Activated B cell treated with CpG ODN at 0.5 μM for 24 hours (primary cell): ENCODE results near the gene CBFB. TPM values are rescaled to one million over a fixed set of nuclear protein-coding genes. Genes with fewer than 3 reads are reported as not detected.

ENCODE experiments used
- ATAC-seq: fragments of 200-7000 bp; cut with Tn5 transposase; one replicate; pipeline ENCODE4 v1.10.0; 2021; ENCODE audit warnings: low read depth, mild to moderate bottlenecking, moderate library complexity
- CTCF ChIA-PET: fragments of 350-600 bp; sonication (Branson Sonifier 250); formaldehyde crosslinking; loops from one replicate; lab custom pipeline; 2021; ENCODE audit warnings: antibody characterized with exemption; lab: Charles Lee
- POLR2A ChIA-PET: fragments of 350-600 bp; sonication (Branson Sonifier 250); formaldehyde crosslinking; loops from one replicate; lab custom pipeline; 2021; ENCODE audit warnings: antibody characterized with exemption; lab: Charles Lee
- DNase-seq: peaks from one replicate; pipeline ENCODE4 v3.0.0; 2022
- H3K27ac Mint-ChIP-seq: one replicate; pipeline ENCODE4 v1.8.0; 2020; ENCODE audit warnings: mixed read lengths
- H3K27me3 Mint-ChIP-seq: one replicate; pipeline ENCODE4 v1.8.0; 2021; ENCODE audit warnings: mixed read lengths
- H3K36me3 Mint-ChIP-seq: one replicate; pipeline ENCODE4 v1.8.0; 2021; ENCODE audit warnings: low read depth, mixed read lengths
- H3K4me1 Mint-ChIP-seq: one replicate; pipeline ENCODE4 v1.8.0; 2021; ENCODE audit warnings: mixed read lengths
- H3K4me3 Mint-ChIP-seq: one replicate; pipeline ENCODE4 v1.8.0; 2020; ENCODE audit warnings: mild to moderate bottlenecking, mixed read lengths
- H3K9me3 Mint-ChIP-seq: one replicate; pipeline ENCODE4 v1.8.0; 2020; ENCODE audit warnings: mixed read lengths
- CTCF ChIP-seq: fragments of 200-600 bp; IDR thresholded peaks from one replicate; pipeline ENCODE4 v1.8.0; 2022; ENCODE audit warnings: antibody characterized with exemption, mild to moderate bottlenecking
- intact Hi-C: fragments of 100-400 bp; cut with micrococcal nuclease; formaldehyde crosslinking; loops from one replicate; pipeline ENCODE4 v1.15.1; 2024
- total RNA-seq: library from RNA; stranded (reverse); gene quantifications from 2 replicates; pipeline ENCODE4 v1.2.3, GENCODE V29; 2022

The CBFB gene
- total RNA-seq, 1 donor from 2014 or later, result 66.6 TPM

- TF ChIP-seq CTCF, result no peak
- Mint-ChIP-seq H3K9me3 (no peaks in the 10 kb centered on the region), H3K36me3 (peaks cover 58% of the 10 kb centered on the region), H3K27ac (no peak overlapping the region), H3K4me1 (peaks cover 5% of the 10 kb centered on the region), H3K4me3 (no peak overlapping the region), H3K27me3 (peaks cover 17% of the 10 kb centered on the region)
- POLR2A ChIA-PET, result no interaction called here
- intact Hi-C loops, result no loop called here
- ATAC-seq, result no peak
- DNase-seq, result no peak
- CTCF ChIA-PET, result no interaction called here
Observed at GRCh38 chr16:67146523-67147357, 117.8 kb downstream of the CBFB start.

GRCh38 chr16:67147437-67148140 lies 118.6 kb downstream of the CBFB start:
- H3K27me3 Mint-ChIP-seq, result peaks cover 17% of the 10 kb centered on the region
- H3K36me3 Mint-ChIP-seq, result peaks cover 52% of the 10 kb centered on the region
- ATAC-seq (no peak), DNase-seq (no peak)
- peaks cover 5% of the 10 kb centered on the region for H3K4me1 Mint-ChIP-seq
- no peaks in the 10 kb centered on the region for H3K9me3 Mint-ChIP-seq
- TF ChIP-seq CTCF, result no peak
- H3K27ac Mint-ChIP-seq, result no peak overlapping the region
- ChIA-PET POLR2A (no interaction called here), CTCF (no interaction called here)
- no peak overlapping the region for H3K4me3 Mint-ChIP-seq
- intact Hi-C loops, result no loop called here

GRCh38 chr16:67148221-67148620 lies 119.3 kb downstream of the CBFB start:
- Mint-ChIP-seq H3K27me3 (peaks cover 17% of the 10 kb centered on the region), H3K36me3 (peaks cover 46% of the 10 kb centered on the region), H3K4me1 (peaks cover 10% of the 10 kb centered on the region), H3K27ac (no peak overlapping the region), H3K4me3 (no peak overlapping the region), H3K9me3 (no peaks in the 10 kb centered on the region)
- DNase-seq, result no peak
- ChIA-PET POLR2A (no interaction called here), CTCF (no interaction called here)
- TF ChIP-seq CTCF, result no peak
- intact Hi-C loops, result no loop called here
- no peak for ATAC-seq

GRCh38 chr16:67148656-67149275 lies 119.8 kb downstream of the CBFB start:
- H3K4me3 Mint-ChIP-seq, result no peak overlapping the region
- ChIA-PET POLR2A (no interaction called here), CTCF (no interaction called here)
- no peak for ATAC-seq
- peaks cover 43% of the 10 kb centered on the region for H3K36me3 Mint-ChIP-seq
- TF ChIP-seq CTCF, result no peak
- no peak for DNase-seq
- H3K4me1 Mint-ChIP-seq, result peaks cover 10% of the 10 kb centered on the region
- H3K27ac Mint-ChIP-seq, result no peak overlapping the region
- H3K9me3 Mint-ChIP-seq, result no peaks in the 10 kb centered on the region
- H3K27me3 Mint-ChIP-seq, result peaks cover 17% of the 10 kb centered on the region
- intact Hi-C loops, result no loop called here
